ENCODE measurements around the gene FCHO1. TPM values are rescaled to one million over a fixed set of nuclear protein-coding genes. Genes with fewer than 3 reads are reported as not detected.

The FCHO1 gene
- total and polyA plus RNA-seq, 10 of the 15 experiments (the other 5 are each of a cell fraction or from before 2014, with no cell fraction given) = 0.14 to 45.8 (median 15.8) TPM

DNA sequence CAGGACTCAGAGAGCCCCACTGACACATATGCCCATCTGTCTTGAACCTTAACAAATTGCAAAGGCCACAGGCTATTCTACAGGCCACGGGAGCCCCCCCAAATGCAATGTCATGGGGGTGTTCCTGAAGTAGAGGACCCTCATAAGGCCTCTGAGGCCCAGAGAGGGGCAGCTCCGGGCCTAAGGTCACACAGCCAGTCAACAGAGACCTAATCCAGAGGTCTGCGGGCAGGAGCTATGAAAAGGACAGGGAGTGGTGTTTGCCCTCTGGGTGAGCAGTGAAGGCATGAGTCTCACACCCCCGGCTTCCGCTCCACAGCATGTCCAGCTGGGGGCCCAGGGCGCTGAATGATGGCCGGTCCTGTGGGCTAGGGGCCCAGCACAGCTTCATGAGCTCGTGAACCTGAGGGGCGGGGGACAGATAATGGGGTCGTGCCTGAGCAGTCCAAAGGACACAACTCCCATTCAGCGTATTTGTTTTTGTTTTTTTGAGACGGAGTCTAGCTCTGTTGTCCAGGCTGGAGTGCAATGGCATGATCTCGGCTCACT lies 75.3 kb downstream of the FCHO1 start (continued):
- TF ChIP-seq POLR2AphosphoS5 (IDR thresholded peaks at IDR 0.05; ENCODE audit: low read length) = no peak

- H3K79me2 ChIP-seq (ENCODE audit: control insufficient read depth, insufficient read depth, low read length) = no peaks in the 10 kb centered on the region
- no peak overlapping the region for H3K9ac ChIP-seq (ENCODE audit: control insufficient read depth, insufficient read depth, low read length)
- H3K4me2 ChIP-seq (ENCODE audit: control insufficient read depth, insufficient read depth) = no peak overlapping the region
- H3K9me3 ChIP-seq (replicated peaks; ENCODE audit: control insufficient read depth, insufficient read depth, low read length) = no peaks in the 10 kb centered on the region; the same call in 2 of the 3 replicates
- H2AFZ ChIP-seq (ENCODE audit: control insufficient read depth, low read depth, low read length) = no peak overlapping the region
- no peak for ATAC-seq
- no peak overlapping the region for H3K4me3 ChIP-seq
- no peak for DNase-seq (ENCODE audit: low read depth, low spot score)
- POLR2A ChIA-PET = interaction anchor here (0.5 kb wide), 1 partner anchor 140 kb away, joined by 3 read pairs; no protein-coding TSS in a partner anchor
- no peaks in the 10 kb centered on the region for H3K4me1 ChIP-seq (ENCODE audit: control insufficient read depth, insufficient read depth, low read length)
- FAIRE-seq = no peak
- peaks cover 6 to 13% of the 10 kb centered on the region in 2 experiments for H3K36me3 ChIP-seq (ENCODE audit: control insufficient read depth in 2 of 2, insufficient read depth in 2 of 2, low read length in 1 of 2)
- H4K20me1 ChIP-seq (ENCODE audit: control insufficient read depth, insufficient read depth) = no peaks in the 10 kb centered on the region
- H3K27me3 ChIP-seq (replicated peaks in 1 of 2; ENCODE audit: control insufficient read depth in 2 of 2, insufficient read depth in 2 of 2, low read length in 1 of 2) = no peaks in the 10 kb centered on the region
- BruUV-seq (replicated peaks) = no TSS peak
- RAD21 ChIA-PET (ENCODE audit: unreplicated experiment) = no interaction called here
- 92% methylated on average over 26 of the region's 29 CpGs for WGBS (ENCODE audit: insufficient coverage, insufficient replicate concordance, low lambda C conversion rate, missing lambda C conversion rate)
- SMC1A ChIA-PET (ENCODE audit: uncharacterized antibody, unreplicated experiment) = interaction anchor here (0.9 kb wide), 1 partner anchor 100 kb away, joined by 3 read pairs; no protein-coding TSS in a partner anchor
- in situ Hi-C loops (cut with MboI) = no loop called here
- CTCF ChIA-PET = no interaction called here
- intact Hi-C loops (cut with micrococcal nuclease; ENCODE audit: unreplicated experiment) = no loop called here
- no peak overlapping the region for H3K27ac ChIP-seq (ENCODE audit: control insufficient read depth, insufficient read depth)
- TF ChIP-seq POLR2A (IDR thresholded peaks at IDR 0.05; ENCODE audit: low read depth, low read length) (no peak), ZNF24 (IDR thresholded peaks at IDR 0.05) (no peak), HDGF (IDR thresholded peaks at IDR 0.05) (no peak), ASH2L (IDR thresholded peaks at IDR 0.05; ENCODE audit: borderline replicate concordance, low read depth) (no peak), RAD21 (IDR thresholded peaks at IDR 0.05; ENCODE audit: insufficient read depth, low read depth, low read length) (no peak), EP300 (IDR thresholded peaks at IDR 0.05; ENCODE audit: borderline replicate concordance in 1 of 2, control insufficient read depth in 1 of 2, low read depth in 2 of 2, low read length in 2 of 2) (no peak), SPI1 (IDR thresholded peaks at IDR 0.05; ENCODE audit: borderline replicate concordance, insufficient read depth, low read depth, low read length) (no peak), HDAC6 (IDR thresholded peaks at IDR 0.05; ENCODE audit: unreplicated experiment) (no peak)
- TF ChIP-seq, protein P1, sequence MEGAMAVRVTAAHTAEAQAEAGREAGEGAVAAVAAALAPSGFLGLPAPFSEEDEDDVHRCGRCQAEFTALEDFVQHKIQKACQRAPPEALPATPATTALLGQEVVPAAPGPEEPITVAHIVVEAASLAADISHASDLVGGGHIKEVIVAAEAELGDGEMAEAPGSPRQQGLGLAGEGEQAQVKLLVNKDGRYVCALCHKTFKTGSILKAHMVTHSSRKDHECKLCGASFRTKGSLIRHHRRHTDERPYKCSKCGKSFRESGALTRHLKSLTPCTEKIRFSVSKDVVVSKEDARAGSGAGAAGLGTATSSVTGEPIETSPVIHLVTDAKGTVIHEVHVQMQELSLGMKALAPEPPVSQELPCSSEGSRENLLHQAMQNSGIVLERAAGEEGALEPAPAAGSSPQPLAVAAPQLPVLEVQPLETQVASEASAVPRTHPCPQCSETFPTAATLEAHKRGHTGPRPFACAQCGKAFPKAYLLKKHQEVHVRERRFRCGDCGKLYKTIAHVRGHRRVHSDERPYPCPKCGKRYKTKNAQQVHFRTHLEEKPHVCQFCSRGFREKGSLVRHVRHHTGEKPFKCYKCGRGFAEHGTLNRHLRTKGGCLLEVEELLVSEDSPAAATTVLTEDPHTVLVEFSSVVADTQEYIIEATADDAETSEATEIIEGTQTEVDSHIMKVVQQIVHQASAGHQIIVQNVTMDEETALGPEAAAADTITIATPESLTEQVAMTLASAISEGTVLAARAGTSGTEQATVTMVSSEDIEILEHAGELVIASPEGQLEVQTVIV (IDR thresholded peaks at IDR 0.05; ENCODE audit: borderline replicate concordance, partially characterized antibody) = no peak
- TF ChIP-seq, protein P2, sequence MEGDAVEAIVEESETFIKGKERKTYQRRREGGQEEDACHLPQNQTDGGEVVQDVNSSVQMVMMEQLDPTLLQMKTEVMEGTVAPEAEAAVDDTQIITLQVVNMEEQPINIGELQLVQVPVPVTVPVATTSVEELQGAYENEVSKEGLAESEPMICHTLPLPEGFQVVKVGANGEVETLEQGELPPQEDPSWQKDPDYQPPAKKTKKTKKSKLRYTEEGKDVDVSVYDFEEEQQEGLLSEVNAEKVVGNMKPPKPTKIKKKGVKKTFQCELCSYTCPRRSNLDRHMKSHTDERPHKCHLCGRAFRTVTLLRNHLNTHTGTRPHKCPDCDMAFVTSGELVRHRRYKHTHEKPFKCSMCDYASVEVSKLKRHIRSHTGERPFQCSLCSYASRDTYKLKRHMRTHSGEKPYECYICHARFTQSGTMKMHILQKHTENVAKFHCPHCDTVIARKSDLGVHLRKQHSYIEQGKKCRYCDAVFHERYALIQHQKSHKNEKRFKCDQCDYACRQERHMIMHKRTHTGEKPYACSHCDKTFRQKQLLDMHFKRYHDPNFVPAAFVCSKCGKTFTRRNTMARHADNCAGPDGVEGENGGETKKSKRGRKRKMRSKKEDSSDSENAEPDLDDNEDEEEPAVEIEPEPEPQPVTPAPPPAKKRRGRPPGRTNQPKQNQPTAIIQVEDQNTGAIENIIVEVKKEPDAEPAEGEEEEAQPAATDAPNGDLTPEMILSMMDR (IDR thresholded peaks at IDR 0.05 in 2 of 3, conservative IDR thresholded peaks at IDR 0.05 in 1 of 3; ENCODE audit: control insufficient read depth in 2 of 3, extremely low read depth in 1 of 3, insufficient read depth in 1 of 3, low read depth in 3 of 3, low read length in 3 of 3) = no peak
- TF ChIP-seq, protein P3, sequence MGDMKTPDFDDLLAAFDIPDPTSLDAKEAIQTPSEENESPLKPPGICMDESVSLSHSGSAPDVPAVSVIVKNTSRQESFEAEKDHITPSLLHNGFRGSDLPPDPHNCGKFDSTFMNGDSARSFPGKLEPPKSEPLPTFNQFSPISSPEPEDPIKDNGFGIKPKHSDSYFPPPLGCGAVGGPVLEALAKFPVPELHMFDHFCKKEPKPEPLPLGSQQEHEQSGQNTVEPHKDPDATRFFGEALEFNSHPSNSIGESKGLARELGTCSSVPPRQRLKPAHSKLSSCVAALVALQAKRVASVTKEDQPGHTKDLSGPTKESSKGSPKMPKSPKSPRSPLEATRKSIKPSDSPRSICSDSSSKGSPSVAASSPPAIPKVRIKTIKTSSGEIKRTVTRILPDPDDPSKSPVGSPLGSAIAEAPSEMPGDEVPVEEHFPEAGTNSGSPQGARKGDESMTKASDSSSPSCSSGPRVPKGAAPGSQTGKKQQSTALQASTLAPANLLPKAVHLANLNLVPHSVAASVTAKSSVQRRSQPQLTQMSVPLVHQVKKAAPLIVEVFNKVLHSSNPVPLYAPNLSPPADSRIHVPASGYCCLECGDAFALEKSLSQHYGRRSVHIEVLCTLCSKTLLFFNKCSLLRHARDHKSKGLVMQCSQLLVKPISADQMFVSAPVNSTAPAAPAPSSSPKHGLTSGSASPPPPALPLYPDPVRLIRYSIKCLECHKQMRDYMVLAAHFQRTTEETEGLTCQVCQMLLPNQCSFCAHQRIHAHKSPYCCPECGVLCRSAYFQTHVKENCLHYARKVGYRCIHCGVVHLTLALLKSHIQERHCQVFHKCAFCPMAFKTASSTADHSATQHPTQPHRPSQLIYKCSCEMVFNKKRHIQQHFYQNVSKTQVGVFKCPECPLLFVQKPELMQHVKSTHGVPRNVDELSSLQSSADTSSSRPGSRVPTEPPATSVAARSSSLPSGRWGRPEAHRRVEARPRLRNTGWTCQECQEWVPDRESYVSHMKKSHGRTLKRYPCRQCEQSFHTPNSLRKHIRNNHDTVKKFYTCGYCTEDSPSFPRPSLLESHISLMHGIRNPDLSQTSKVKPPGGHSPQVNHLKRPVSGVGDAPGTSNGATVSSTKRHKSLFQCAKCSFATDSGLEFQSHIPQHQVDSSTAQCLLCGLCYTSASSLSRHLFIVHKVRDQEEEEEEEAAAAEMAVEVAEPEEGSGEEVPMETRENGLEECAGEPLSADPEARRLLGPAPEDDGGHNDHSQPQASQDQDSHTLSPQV (IDR thresholded peaks at IDR 0.05) = no peak
These were observed 78.7 kb downstream of the FCHO1 start for GRCh38 chr19:17829855-17830566.

All from GM12878 (cell line).